Anterior cingulate cortex (tissue), 58 donors: ENCODE data around the gene GJB6.
A peak's percentile ranks its signal among the peaks of the same experiment; 100 is the strongest.
"Not testable (repeated sequence)": the region's sequence is repeated elsewhere in the genome, so short reads cannot be mapped to it uniquely, and the experiment has no call there.

Experiments used
- DNase-seq, 58 donors: peaks; one replicate each; lab custom pipeline; 2025; lab: John Stamatoyannopoulos, UW

GJB6 gene

GRCh38 chr13:20231839-20232555 is at the start of gene GJB6:
GJB6 (minus strand) TSS chr13:20232319; CDS start chr13:20223480, 8,839 bp downstream.
- DNase-seq = peak in 3 of 58 donors; percentile 1 to 11 (median 3)

DNA sequence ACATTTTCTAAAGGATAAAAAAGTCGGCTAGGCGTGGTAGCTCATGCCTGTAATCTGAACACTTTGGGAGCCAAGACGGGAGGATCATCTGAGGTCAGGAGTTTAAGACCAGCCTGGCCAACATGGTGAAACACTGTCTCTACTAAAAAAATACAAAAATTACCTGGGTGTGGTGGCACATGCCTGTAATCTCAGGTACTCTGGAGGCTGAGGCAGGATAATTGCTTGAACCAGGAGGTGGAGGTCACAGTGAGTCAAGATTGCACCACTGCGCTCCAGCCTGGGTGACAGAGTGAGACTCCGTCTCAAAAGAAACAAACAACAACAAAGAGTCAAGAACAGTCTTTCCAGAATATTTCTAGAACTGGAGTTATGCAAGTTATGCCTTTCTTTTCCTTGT is 44.8 kb upstream of the GJB6 start:
- not testable (repeated sequence) for DNase-seq

DNA sequence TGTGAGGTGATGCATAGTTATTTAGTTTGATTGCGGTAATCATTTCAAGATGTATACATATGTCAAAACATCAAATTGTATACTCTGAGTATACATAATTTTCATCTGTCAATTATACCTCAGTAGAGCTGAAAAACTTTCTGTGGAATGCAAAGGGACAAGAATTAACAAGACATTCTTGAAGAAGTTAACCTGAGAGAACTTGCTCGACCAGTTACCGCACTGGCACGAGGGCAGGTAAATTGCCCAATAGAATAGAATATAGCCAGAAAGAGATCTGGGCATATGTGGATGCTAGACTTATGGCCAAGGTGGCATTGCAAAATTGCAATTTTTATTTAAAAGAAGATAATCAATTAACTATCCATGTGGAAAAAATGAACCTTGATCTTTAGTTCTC is 42.3 kb upstream of the GJB6 start:
- DNase-seq = no peak

DNA sequence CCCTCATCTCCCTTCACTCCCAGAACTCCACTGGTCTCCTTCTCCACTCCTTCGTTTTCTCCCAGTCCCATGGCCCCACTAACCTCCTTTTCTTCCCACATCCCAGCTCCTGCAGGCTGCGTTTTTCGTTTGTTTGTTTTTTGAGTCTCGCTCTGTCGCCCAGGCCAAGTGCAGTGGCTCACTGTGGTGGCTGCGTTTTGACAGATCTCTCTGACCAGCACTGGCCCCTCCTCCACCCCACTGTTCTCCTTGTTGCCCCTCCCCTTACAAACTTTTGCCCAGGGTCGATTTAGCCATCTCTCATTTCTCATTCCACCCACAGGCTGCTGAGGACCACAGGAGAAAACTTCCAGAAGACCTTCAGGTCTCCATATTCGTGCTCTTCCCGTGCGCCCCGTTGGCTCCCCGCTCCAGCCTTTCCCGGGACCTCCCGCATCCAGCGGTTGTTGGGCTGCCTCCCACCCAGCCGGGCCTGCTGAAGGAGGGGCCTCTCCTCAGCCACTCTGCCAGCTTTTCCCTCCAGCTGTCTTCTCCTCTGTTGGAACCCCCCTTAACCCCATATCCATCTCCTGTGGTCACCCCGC is 40.6 kb upstream of the GJB6 start:
- no peak for DNase-seq

GRCh38 chr13:20272104-20272503 is 40.0 kb upstream of the GJB6 start:
- no peak for DNase-seq

DNA sequence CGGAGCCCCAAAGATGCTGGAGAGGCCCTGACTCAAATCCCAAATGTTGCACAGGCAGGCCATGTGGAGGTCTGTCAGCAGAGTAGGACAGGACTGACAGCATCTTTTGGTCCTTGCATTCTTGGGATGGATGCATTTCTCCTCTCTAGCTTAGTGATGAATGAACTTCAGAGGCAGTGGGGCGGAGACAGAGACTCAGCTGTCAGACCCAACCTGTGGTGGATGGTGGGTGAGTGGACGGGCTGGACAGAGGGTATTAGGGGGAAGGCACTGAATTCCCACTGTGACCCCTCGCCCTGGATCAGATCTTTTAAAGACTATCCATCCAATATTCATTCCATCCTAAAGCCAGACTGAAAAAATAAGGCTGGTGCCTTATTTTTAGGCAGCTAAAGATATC is 39.3 kb upstream of the GJB6 start:
- DNase-seq = no peak

- DNase-seq = no peak
Measured at GRCh38 chr13:20270163-20270865, 38.2 kb upstream of the GJB6 start.

DNA sequence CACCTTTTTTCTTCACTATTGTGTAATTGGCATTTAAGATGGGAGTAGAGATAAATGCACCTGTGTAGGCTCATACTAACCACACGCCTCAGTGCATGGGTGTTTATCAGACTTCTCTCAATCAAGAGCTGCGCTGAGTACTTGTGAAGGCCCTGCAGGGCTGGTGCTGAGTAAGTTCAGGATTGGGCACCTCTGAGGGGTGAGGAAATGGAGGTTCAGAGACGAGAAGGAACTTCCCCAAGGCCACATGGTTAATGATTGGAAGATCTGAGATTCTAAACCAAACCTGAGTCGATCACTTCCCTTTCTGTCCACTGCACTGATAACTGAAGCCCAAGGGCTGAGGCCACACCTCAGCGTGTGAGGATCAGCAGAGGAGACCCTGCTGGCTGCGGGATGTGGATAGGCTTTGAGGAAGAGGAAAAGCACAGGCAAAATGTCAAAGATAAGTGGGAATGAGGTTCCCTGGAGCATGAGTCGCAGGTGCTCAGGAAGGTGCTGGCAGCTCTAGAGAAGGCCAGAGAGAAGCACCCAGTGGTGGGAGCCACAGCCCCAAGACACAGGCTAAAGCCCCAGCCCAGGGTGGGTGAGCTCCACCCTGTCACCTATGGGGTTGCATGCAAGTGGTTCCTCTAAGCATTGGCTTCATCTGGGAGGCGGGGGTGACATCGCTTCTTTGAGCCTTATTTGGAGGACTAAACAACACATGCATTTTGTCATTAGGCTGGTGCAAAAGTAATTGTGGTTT is 32.3 kb upstream of the GJB6 start:
- no peak for DNase-seq

- DNase-seq = no peak
Measured at GRCh38 chr13:20263393-20264044, 31.4 kb upstream of the GJB6 start.

GRCh38 chr13:20258963-20259288 is 26.8 kb upstream of the GJB6 start:
- DNase-seq = no peak

GRCh38 chr13:20258208-20258962 is 26.3 kb upstream of the GJB6 start:
- DNase-seq = no peak

- no peak for DNase-seq
Measured at GRCh38 chr13:20254076-20254475, 22.0 kb upstream of the GJB6 start.

DNA sequence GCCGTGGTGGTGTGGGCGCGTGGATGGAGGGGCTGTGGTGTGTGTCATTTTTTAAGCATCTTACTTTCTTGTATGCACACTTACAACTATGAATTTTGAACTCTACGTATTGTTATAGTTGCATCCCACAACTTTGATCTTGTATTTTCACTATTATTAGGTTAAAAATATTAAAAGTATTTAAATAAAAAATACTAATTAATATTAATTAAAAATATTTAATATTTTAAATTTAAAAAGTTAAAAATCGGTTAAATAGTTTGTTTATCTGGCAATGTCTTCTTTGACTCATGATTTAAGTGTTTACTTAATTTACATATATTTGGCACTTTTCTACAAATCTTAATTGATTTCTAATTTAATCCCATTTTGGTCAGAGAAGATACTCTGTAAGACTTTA is 17.8 kb upstream of the GJB6 start:
- no peak for DNase-seq

DNA sequence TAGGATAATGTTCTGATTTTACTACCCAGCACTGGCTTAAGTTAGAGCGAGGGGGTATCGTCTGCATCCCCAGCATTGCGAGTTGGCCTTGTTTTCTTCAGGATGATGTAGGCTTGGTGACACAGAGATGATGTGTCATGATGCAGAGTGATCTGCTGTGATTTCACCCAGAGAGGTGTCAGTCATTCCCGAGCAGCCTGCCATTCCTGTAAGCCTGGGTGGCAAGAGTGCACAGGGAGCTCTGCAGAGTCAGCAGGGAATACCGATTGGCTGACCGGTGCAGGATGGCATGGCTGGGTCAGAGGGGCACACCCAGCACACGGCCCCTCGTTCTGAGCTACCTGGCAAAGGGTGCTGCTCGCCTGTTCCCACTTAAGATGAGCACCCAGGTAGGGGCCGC is 15.8 kb upstream of the GJB6 start:
- DNase-seq = no peak

- DNase-seq = no peak
Measured at GRCh38 chr13:20247403-20247802, 15.3 kb upstream of the GJB6 start.

DNA sequence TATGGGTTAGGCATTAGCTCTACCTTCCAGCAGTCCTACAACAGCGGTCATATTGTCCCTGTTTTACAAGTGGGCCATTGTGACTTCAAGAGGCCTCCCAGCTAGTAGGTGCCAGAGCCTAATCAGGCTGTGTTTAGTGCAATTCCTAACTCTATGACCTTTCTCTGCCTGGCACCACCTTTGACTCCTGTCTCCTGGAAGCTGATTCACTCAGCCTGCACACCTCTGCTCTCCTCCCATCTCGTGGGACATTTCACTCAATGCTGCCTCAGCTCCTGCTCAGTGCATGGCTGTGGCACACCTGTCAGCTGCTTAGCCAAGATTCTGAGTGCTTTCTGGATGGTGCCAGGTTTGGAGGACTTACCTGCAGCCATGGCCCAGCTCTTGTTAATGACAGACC is 9.5 kb upstream of the GJB6 start:
- DNase-seq = no peak

DNA sequence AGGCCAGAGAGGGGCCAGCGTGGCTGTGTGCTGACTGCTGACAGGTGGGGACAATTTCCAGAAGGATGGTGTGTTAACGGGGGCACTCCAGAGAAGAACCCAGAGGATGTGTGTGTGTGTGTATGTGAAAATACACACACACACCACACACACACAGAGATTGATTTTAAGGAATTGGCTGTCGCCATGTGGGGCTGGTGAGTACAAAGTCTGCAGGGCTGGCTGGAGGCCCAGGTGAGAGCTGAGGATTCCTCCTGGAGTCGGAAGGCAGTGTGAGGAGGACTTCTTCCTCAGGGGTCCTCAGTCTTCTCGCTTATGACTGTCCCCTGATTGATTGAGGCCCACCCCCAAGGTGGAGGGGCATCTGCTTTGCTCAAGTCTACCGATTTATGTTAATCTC is 7.6 kb upstream of the GJB6 start:
- no peak for DNase-seq

DNA sequence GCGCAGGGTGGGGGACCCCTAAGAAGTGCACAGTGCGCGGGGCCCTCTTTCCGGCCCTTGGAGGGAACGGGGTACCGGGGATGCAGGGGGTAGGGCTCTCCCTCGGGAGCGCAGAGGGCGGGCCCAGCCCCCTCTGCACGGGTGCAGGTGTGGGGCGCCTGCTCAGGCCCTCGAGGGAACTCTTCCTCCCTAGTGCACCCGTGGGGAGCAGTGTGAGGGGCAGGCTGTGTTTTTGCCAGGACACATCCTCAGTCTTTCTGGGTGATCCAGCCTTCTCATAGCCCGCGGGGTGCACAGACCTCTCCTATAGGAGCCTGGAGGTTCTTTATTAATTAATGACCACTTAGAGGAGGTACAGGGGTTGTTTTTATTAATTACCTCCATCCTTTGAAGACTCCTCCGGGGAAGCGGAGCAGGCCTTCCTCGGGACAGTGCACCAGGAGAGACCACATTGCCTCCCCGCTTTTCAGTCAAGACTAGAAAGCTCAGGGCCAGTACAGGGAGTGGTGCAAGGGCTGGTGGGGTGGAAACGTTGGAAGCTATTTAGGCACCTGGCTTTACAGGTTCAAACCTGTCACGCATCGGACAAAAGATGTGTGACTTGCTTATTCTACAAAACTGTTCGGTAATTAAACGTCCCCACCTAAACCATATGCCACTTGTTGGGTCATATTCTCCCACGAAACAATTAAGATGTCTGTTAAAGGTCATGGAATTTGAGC is 598 bp upstream of the GJB6 start:
- no peak for DNase-seq
